Fibroblast of lung (primary cell): Measurements from ENCODE around the gene DLGAP4.

Experiments
- CTCF ChIP-seq, 2 donors: IDR thresholded peaks in 1 of 2; conservative IDR thresholded peaks in 1 of 2; 1 replicate in 1 of 2; 2 replicates in 1 of 2; pipeline ENCODE4 v1.5.1; 2011 to 2012; ENCODE audit warnings: low read length in 2 of 2, control low read depth in 1 of 2, inconsistent platforms in 1 of 2, low read depth in 1 of 2, mild to moderate bottlenecking in 1 of 2
- EZH2 ChIP-seq: IDR thresholded peaks from 2 replicates; pipeline ENCODE4 v1.5.1; 2012; ENCODE audit warnings: low read length, control low read depth, mild to moderate bottlenecking; ENCODE audit errors: missing control alignments

- TF ChIP-seq CTCF (conservative IDR thresholded peaks at IDR 0.05 in 1 of 2, IDR thresholded peaks at IDR 0.05 in 1 of 2; ENCODE audit: low read depth in 1 of 2, low read length in 2 of 2) (no peak), EZH2 (no peak)
Measured at GRCh38 chr20:36521526-36521925, 215.4 kb downstream of the DLGAP4 start.
